GM18870 (cell line): ENCODE data around the gene TSPYL4.

Experiments
- ATAC-seq: cut with Tn5 transposase; IDR thresholded peaks from one replicate; pipeline ENCODE4 v1.9.1; 2021; ENCODE audit warnings: moderate library complexity; ENCODE audit not compliant: unreplicated experiment

The TSPYL4 gene

GRCh38 chr6:116229287-116229913 is 24.5 kb downstream of the TSPYL4 start:
- no peak for ATAC-seq

DNA sequence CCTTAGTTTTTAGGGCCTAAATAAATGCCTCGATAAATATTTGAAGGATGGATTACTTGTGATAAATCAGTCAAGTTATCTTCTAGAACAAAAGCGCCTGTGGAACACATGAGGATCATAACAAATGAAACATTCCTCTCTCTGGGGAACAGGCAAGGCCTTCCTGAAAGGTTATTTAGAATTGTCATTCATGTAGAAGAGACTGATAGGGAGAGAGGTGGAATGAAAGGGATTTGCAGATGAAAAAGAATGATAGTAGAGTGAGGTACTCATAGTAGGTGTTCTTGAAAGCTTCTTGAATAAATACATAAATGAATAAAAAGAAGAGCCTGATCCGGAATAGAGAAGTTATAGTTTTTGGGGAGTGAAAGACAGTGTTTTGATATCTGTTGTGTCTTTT is 30.5 kb downstream of the TSPYL4 start:
- ATAC-seq: no peak

DNA sequence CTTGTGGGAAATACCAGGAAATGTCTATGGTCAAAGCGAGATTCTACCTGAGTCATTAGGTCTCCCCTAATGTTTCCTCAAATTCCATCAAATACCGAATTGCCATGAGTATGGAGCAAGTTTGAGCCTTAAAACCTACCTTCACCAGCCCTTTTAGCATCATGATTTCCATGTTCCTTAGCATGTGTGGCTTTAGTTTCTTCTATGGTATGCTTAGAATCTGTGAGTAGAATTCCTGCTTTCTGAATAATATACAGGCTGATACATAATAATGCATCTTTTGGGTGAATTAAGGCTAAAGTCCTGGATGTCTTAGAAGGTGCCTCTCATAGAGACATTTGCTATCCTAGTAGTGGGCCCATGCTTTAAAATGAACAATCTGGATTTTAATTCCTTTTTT is 32.0 kb downstream of the TSPYL4 start:
- ATAC-seq: no peak

GRCh38 chr6:116221067-116221466 is 32.8 kb downstream of the TSPYL4 start:
- ATAC-seq: no peak

DNA sequence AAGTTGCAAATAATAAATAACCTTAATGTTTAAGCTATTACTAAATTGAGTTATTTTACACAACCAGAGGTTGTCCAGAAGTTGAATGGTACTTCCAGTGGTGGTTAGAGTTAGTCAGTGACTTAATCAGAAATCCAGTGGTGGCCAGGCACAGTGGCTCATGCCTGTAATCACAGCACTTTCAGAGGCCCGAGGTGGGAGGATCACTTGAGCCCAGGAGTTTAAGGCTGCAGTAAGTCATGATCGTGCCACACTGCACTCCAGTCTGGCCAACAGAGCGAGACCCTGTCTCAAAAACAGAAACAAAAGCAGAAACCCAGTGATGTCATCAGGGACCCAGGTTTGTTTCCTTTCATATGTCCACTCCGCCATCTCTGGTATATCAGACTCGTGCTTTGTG is 35.0 kb downstream of the TSPYL4 start:
- no peak for ATAC-seq

- ATAC-seq: no peak
Observed at GRCh38 chr6:116218172-116218633, 35.7 kb downstream of the TSPYL4 start.

- no peak for ATAC-seq
Observed at GRCh38 chr6:116217069-116217468, 36.8 kb downstream of the TSPYL4 start.

DNA sequence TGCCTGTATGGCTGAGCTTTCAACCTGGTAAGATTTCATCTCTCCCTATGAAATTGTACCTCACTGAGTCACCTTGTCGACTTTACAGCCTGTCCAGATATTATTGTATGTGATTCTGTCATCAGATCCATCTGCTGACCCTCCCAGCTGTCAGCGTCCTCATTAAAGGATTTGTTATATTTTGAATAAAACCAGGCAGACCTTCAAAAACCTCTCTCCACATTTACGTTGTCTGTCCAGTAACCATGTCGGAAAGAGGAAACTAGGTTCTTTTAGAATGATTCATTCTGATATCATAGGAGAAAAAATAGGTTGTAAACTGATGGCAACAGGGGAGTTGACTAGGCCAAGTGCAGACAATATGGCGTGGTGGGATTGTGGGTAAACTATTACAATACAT is 38.5 kb downstream of the TSPYL4 start:
- ATAC-seq: no peak

DNA sequence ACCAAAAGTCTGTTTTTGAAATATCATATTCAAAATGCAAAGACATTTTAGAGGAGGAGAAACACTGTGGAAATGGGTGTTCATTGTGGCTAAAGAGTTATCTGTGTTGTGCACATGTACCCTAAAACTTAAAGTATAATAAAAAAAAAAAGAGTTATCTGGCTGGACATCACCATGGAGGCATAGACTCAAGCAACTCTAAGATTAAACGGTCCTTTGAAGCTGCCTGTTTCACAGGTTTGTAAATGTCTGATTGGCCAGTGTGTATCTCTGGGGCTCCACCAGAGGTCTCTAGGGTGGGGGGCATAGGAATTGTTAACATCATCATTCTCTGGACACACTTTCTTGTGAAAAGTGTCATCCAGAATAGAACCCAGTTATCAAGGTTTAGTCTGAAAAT is 39.2 kb downstream of the TSPYL4 start:
- no peak for ATAC-seq

DNA sequence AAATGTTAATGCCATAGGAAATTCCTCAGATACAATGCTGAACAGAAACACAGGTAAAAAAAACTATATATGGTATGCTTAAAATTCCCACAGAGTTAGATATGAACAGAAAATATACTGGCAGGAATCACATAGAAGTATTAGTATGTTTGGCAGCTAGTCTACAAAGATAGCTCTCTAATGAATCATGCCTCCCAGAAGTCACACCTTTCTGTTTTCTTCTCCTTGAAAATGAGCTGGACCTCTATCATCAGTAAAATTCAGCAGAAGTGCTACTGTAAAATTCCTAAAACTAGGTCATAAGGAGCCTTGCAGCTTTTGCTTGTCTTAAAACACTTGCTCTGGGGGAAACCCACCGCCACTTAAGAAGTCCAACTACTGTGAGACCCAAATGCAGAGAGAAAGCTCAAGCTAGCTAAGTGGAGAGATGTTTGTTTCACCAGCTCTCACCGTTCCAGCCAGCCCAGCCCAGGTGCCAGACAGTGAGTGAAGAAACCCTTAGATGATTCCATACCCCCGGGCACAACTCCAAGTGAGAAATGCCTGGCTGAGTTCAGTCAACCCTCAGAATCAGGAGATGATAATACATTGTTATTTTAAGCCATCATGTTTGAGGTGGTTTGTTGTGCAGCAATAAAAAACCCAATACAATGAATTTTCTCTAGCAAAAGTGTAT is 43.0 kb downstream of the TSPYL4 start:
- ATAC-seq: no peak

DNA sequence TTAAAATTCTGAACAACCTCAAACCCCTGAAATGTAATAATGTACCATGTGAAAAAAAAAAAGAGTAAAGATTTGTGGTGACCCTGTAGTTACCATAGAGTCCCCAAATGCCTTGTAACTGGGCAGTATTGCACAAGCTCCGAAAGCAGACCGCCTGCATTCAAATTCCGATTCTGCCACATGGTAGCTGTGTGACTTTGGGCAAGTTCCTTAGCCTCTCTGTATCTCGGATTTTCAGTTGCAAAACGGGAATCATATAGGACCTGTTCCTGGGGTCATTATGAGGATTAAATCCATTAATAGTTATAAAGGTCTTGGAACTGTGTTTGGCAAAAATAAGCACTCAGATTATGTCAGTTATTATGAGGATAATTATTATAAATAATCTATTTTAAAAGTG is 43.6 kb downstream of the TSPYL4 start:
- no peak for ATAC-seq

DNA sequence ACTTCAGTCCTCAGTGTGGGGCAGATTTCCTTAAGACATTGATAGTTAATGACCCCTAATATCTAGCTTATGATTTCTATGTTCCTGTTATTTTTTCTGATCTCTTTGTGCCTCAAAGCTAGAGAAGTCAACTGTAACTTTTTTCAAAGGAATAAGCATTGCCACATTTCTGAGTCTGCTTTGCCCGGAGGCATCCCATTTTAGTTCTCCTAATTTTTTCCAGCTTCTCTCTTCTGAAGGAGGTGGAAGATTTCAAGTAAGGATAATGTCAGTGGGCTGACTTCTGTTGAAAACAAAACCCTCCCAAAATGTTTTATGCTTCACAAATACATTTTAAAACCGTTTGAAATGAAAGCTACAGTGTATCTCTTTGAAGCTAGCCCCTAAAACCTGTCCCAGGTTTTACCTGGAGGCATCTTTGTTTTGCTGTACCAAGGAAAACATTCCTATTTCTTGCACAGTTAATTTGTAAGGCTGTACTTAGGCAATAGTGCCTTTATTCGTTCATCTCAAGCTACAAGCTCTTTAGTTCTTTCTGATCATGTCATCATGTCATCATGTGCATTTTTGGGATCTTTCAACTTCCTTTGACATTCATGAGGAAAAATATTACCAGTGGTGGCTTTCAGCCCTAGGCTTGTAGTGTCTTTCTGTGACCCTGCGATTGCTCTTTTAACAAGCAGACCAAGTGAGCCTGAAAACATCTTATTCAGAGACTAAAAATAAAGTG is 45.7 kb downstream of the TSPYL4 start:
- ATAC-seq: no peak

- no peak for ATAC-seq
Observed at GRCh38 chr6:116206231-116206903, 47.5 kb downstream of the TSPYL4 start.

- ATAC-seq: no peak
Observed at GRCh38 chr6:116205281-116205680, 48.6 kb downstream of the TSPYL4 start.

GRCh38 chr6:116201538-116201937 is 52.3 kb downstream of the TSPYL4 start:
- no peak for ATAC-seq

- ATAC-seq: no peak
Observed at GRCh38 chr6:116200619-116201249, 53.1 kb downstream of the TSPYL4 start.
